ENCODE data around the gene ZNF598.

Gene ZNF598

GRCh38 chr16:2030036-2030435, 20.4 kb upstream of the ZNF598 start:
- Histone ChIP-seq H3K4me1 (ENCODE audit: control insufficient read depth, insufficient read depth, low read length) (no peaks in the 10 kb centered on the region), H3K9me3 (ENCODE audit: control insufficient read depth, insufficient read depth, low read depth, low read length) (no peaks in the 10 kb centered on the region), H3K4me3 (ENCODE audit: low read depth, low read length) (no peak overlapping the region), H3K36me3 (ENCODE audit: control insufficient read depth in 2 of 2, insufficient read depth in 1 of 2, low read length in 2 of 2) (peaks cover 0 to 4% of the 10 kb centered on the region in 2 experiments; a peak in 1 of 3 replicates), H3K27ac (ENCODE audit: extremely low read depth, low read depth, low read length) (no peak overlapping the region)
- CTCF ChIA-PET, result interaction anchor here (0.7 kb wide), 1 partner anchor 291 kb away, joined by 3 read pairs; no protein-coding TSS in a partner anchor
- POLR2A ChIA-PET, result interaction anchor here (0.6 to 1.6 kb wide), 2 partner anchors 12 to 125 kb away, joined by 3 to 4 read pairs; partner anchors contain the start of gene TRAF7
- TF ChIP-seq ZNF707 (tag by site-specific recombination; IDR thresholded peaks at IDR 0.05) (no peak), CTCF (tag by site-specific recombination; IDR thresholded peaks at IDR 0.05) (0 out of 2 replicates have a peak, but pooled peaks have one; percentile 2), ZIC2 (tag by site-specific recombination; IDR thresholded peaks at IDR 0.05) (peak; percentile 56), ZBTB44 (tag by site-specific recombination; IDR thresholded peaks at IDR 0.05) (no peak), ZNF768 (tag by site-specific recombination; IDR thresholded peaks at IDR 0.05) (0 out of 2 replicates have a peak, but pooled peaks have one; percentile 19)

- no peak overlapping the region for H3K27ac ChIP-seq (ENCODE audit: extremely low read depth, low read depth, low read length)
- H3K36me3 ChIP-seq (ENCODE audit: control insufficient read depth in 2 of 2, insufficient read depth in 1 of 2, low read length in 2 of 2), result peaks cover 0 to 4% of the 10 kb centered on the region in 2 experiments; a peak in 1 of 3 replicates
- no peaks in the 10 kb centered on the region for H3K4me1 ChIP-seq (ENCODE audit: control insufficient read depth, insufficient read depth, low read length)
- no peak for TF ChIP-seq ZNF488 (tag by site-specific recombination; IDR thresholded peaks at IDR 0.05)
- TF ChIP-seq ZNF121 (tag by site-specific recombination; IDR thresholded peaks at IDR 0.05), result no peak
- TF ChIP-seq ZFHX2 (tag by site-specific recombination; conservative IDR thresholded peaks at IDR 0.05), result peak; percentile 49
- TF ChIP-seq ZNF777 (tag by site-specific recombination; IDR thresholded peaks at IDR 0.05; ENCODE audit: borderline replicate concordance), result no peak
- TF ChIP-seq ZNF416 (tag by site-specific recombination; IDR thresholded peaks at IDR 0.05), result no peak
- no peak for TF ChIP-seq ZSCAN18 (tag by site-specific recombination; IDR thresholded peaks at IDR 0.05)
- no peak for TF ChIP-seq SALL2 (tag by site-specific recombination; IDR thresholded peaks at IDR 0.05; ENCODE audit: borderline replicate concordance)
- no peak for TF ChIP-seq ZNF23 (tag by site-specific recombination; IDR thresholded peaks at IDR 0.05; ENCODE audit: borderline replicate concordance)
- TF ChIP-seq ZNF292 (tag by site-specific recombination; IDR thresholded peaks at IDR 0.05; ENCODE audit: borderline replicate concordance, low read depth), result no peak
- TF ChIP-seq ZNF529 (tag by site-specific recombination; IDR thresholded peaks at IDR 0.05; ENCODE audit: insufficient replicate concordance), result no peak
- TF ChIP-seq ZBTB10 (tag by site-specific recombination; IDR thresholded peaks at IDR 0.05), result no peak
- TF ChIP-seq EGR2 (tag by site-specific recombination; IDR thresholded peaks at IDR 0.05; ENCODE audit: low read depth), result peak; percentile 48; the same call in 1 of the 2 replicates
- TF ChIP-seq, protein P1, sequence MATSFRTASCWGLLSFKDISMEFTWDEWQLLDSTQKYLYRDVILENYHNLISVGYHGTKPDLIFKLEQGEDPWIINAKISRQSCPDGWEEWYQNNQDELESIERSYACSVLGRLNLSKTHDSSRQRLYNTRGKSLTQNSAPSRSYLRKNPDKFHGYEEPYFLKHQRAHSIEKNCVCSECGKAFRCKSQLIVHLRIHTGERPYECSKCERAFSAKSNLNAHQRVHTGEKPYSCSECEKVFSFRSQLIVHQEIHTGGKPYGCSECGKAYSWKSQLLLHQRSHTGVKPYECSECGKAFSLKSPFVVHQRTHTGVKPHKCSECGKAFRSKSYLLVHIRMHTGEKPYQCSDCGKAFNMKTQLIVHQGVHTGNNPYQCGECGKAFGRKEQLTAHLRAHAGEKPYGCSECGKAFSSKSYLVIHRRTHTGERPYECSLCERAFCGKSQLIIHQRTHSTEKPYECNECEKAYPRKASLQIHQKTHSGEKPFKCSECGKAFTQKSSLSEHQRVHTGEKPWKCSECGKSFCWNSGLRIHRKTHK (tag by site-specific recombination; IDR thresholded peaks at IDR 0.05), result no peak
- TF ChIP-seq ZNF692 (tag by site-specific recombination; IDR thresholded peaks at IDR 0.05), result no peak
- TF ChIP-seq MZF1 (tag by site-specific recombination; IDR thresholded peaks at IDR 0.05; ENCODE audit: borderline replicate concordance), result no peak
- POLR2A ChIA-PET, result interaction anchor here (1.6 kb wide), 1 partner anchor 126 kb away, joined by 3 read pairs; the partner anchor contains the start of gene TRAF7
- H3K9me3 ChIP-seq (ENCODE audit: control insufficient read depth, insufficient read depth, low read depth, low read length), result no peaks in the 10 kb centered on the region
- CTCF ChIA-PET, result interaction anchor here (0.7 kb wide), 1 partner anchor 291 kb away, joined by 3 read pairs; no protein-coding TSS in a partner anchor
- no peak overlapping the region for H3K4me3 ChIP-seq (ENCODE audit: low read depth, low read length)
These were observed 19.7 kb upstream of the ZNF598 start for GRCh38 chr16:2029350-2029749.
